Measurements from ENCODE around the gene MEX3D.

- TF ChIP-seq CTCF (conservative IDR thresholded peaks at IDR 0.05), result no peak
- TF ChIP-seq ZFX (IDR thresholded peaks at IDR 0.05), result no peak
Observed at GRCh38 chr19:1574354-1575136, 6.4 kb upstream of the MEX3D start.

All from C4-2B (cell line).